Fibroblast of villous mesenchyme (primary cell): ENCODE results near the gene UNC50. TPM values are rescaled to one million over a fixed set of nuclear protein-coding genes. Genes with fewer than 3 reads are reported as not detected.
"Not testable (repeated sequence)": the region's sequence is repeated elsewhere in the genome, so short reads cannot be mapped to it uniquely, and the experiment has no call there.

Experiments
- DNase-seq: peaks from one replicate; pipeline ENCODE4 v3.0.0-alpha.2; 2010; ENCODE audit warnings: low read depth
- H3K4me3 ChIP-seq: 2 replicates; pipeline ENCODE4 v1.5.1; 2011; ENCODE audit warnings: low read depth, mild to moderate bottlenecking, low read length
- total RNA-seq: library from RNA; depleted of rRNA; stranded (reverse); fragments of >200 nt; gene quantifications from 2 replicates; pipeline ENCODE4 v1.2.3, GENCODE V29; 2012
- TF ChIP-seq, protein P1 (sequence below): IDR thresholded peaks from 2 replicates; pipeline ENCODE4 v1.5.1; 2012; ENCODE audit warnings: low read depth, mild to moderate bottlenecking, low read length; ENCODE audit not compliant: insufficient read depth

The UNC50 gene
- total RNA-seq, 1 donor: 46.2 TPM

- TF ChIP-seq, protein P1, sequence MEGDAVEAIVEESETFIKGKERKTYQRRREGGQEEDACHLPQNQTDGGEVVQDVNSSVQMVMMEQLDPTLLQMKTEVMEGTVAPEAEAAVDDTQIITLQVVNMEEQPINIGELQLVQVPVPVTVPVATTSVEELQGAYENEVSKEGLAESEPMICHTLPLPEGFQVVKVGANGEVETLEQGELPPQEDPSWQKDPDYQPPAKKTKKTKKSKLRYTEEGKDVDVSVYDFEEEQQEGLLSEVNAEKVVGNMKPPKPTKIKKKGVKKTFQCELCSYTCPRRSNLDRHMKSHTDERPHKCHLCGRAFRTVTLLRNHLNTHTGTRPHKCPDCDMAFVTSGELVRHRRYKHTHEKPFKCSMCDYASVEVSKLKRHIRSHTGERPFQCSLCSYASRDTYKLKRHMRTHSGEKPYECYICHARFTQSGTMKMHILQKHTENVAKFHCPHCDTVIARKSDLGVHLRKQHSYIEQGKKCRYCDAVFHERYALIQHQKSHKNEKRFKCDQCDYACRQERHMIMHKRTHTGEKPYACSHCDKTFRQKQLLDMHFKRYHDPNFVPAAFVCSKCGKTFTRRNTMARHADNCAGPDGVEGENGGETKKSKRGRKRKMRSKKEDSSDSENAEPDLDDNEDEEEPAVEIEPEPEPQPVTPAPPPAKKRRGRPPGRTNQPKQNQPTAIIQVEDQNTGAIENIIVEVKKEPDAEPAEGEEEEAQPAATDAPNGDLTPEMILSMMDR: no peak
- no peak for DNase-seq
- H3K4me3 ChIP-seq: no peak overlapping the region
Observed at GRCh38 chr2:98592565-98592964, 15.8 kb upstream of the UNC50 start.

DNA sequence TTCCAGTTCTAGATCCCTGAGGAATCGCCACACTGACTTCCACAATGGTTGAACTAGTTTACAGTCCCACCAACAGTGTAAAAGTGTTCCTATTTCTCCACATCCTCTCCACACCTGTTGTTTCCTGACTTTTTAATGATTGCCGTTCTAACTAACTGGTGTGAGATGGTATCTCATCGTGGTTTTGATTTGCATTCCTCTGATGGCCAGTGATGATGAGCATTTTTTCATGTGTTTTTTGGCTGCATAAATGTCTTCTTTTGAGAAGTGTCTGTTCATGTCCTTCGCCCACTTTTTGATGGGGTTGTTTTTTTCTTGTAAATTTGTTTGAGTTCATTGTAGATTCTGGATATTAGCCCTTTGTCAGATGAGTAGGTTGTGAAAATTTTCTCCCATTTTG is 13.7 kb upstream of the UNC50 start:
- not testable (repeated sequence) for DNase-seq, H3K4me3 ChIP-seq

DNA sequence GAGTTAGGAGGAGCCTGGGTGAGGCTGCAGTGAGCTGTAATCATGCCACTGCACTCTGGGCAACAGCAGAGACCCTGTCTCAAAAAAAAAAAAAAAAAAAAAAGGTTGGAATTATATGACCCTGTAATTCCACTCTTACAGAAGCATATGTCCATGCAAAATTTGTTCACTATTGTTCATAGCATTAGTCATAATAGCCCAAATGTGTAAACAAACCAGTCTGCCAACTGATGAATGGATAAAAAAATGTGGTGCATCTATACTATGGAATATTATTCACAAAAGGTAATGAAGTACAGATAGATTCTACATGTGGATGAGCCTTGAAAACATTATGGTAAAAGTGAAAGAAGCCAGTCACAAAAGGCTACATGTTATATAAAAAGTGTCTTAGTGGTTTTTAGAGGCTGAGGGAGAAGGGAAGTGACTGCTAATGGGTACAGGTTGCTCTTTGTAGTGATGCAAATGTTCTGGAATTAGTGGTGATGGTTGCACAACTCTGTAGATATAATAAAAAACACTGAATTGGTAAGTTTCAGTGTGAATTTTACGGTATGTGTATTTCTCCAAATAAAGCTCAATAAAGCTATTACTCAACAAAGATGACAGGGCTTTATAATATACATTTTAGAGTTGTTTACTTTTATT is 9.5 kb upstream of the UNC50 start:
- H3K4me3 ChIP-seq: no peak overlapping the region
- DNase-seq: peak; percentile 21
- TF ChIP-seq, protein P1: no peak

GRCh38 chr2:98601532-98602132 is 6.8 kb upstream of the UNC50 start:
- H3K4me3 ChIP-seq: no peak overlapping the region
- TF ChIP-seq, protein P1: peak; percentile 76
- DNase-seq: peak; percentile 38

GRCh38 chr2:98604547-98604946 is 3.8 kb upstream of the UNC50 start:
- DNase-seq: no peak
- TF ChIP-seq, protein P1: no peak
- no peak overlapping the region for H3K4me3 ChIP-seq

DNA sequence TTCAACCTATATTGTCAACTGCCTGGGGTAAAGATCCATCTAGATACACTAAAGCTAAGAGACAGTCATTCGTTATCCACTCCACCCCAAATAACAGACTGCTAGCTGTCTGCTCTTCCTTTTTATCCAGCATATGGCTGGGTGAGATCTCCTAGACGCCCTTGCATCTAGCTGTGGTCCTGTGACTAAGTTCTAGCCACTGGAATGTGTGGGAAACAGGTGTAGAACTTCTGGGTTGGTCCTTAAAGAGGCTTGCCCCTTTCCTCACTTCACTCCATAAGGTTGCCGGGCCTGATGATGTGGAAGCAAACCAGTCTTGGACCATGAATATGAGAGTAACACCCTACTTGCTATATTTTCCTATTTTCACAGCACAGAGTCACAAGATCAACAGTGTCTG is 3.3 kb upstream of the UNC50 start:
- no peak for DNase-seq
- no peak overlapping the region for H3K4me3 ChIP-seq
- TF ChIP-seq, protein P1: no peak

DNA sequence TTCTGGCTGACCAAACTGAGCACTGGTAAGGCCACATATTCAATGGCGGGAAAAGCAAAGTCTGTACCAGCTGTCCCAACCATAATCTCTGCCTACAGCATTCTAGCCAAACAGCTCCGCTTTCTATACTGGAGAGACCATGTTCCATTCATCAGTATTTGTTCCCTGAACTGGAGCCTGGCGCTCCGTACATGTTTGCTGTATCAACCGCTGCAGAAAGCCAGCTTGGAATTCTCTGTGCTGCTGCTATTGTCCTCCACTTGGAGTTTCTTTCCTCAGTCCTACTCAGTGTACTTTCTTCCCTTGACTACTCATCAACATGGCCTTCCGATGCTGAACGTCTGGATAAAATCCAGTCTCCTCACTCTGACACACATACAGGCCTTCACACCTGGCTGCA is 2.0 kb upstream of the UNC50 start:
- H3K4me3 ChIP-seq: no peak overlapping the region
- TF ChIP-seq, protein P1: no peak
- no peak for DNase-seq
